Retina (tissue), 1 donor: ENCODE results near the gene RBPJL.
A peak's percentile ranks its signal among the peaks of the same experiment; 100 is the strongest.

Experiments used
- DNase-seq: peaks from one replicate; pipeline ENCODE4 v3.0.0-alpha.2; 2016

RBPJL gene

DNA sequence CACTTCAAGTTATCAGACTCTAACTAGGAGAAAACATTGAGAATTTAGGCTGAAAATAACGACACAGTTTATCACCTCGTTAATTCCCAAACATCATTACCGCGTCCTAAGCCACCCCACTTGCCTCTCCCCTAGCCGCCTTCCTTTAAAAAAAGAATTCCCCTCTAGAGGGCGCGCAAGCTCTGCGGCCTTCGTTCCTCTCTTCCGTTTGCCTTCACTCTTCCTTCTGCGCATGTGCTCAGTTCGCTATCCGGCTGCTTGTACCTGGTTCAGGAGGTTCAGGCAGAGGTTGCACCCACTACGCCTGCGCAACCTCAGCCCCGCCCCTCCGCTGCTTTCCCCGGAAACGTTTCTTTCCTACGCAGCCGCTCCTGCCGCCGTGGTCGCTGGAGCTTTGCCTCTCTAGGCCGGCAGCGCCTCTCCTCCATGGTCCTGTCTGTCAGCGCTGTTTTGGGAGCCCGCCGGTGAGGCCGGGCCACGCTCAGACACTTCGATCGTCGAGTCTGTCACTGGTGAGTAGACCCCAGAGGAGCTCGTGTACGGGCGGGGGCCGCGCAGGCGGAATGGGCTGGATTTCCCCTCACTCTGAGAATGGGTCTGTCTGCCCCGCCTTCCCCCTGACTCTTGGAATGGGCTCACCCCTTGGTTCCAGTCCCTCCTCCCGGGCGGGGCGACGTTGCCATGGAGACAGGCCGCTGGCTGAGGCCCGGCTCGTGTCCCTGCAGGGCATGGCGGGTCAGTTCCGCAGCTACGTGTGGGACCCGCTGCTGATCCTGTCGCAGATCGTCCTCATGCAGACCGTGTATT, 56.4 kb downstream of the RBPJL start, which contains the start of gene SYS1:
SYS1 (plus strand) TSS at position 353 of the 807 bp plus-strand sequence; CDS start at position 729, 376 bp downstream.
- DNase-seq = peak; percentile 99

DNA sequence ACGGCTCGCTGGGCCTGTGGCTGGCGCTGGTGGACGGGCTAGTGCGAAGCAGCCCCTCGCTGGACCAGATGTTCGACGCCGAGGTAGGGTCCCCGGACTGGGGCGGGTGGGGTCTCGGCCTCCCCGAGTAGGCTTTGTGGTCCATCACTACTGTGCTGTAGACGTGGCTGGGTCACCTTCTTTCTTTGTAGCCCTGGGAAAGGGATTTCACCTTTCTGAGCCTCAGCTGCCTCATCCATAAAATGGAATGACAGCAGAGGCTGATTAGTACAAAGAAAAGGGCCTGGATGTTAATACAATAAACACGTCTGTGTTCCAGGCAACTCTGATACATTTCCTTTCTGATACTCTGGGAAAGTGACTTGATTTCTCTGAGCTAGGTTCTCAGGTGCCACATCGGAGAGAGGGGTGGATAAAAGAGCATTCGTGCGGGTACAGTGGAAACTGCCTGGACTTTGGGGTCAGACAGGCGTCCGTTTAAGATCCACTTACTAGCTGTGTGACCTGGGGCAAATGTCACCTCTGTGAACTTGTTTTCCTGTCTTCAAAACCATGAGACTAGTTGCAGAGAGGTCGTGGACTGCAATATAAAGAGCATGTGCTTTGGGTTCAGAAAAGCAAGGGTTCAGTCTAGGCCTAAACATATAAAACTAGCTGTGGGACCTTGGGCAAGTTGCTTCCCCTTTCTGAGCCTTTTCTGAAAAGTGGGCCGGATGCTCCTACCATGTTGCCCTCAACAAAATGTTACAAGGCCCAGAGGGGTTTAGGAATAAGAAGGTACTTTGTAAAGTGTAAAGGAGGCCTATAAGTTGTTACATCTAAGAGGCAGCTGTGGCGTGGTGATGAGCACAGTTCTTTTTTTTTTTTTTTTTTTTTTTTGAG, 57.2 kb downstream of the RBPJL start:
- DNase-seq = no peak

DNA sequence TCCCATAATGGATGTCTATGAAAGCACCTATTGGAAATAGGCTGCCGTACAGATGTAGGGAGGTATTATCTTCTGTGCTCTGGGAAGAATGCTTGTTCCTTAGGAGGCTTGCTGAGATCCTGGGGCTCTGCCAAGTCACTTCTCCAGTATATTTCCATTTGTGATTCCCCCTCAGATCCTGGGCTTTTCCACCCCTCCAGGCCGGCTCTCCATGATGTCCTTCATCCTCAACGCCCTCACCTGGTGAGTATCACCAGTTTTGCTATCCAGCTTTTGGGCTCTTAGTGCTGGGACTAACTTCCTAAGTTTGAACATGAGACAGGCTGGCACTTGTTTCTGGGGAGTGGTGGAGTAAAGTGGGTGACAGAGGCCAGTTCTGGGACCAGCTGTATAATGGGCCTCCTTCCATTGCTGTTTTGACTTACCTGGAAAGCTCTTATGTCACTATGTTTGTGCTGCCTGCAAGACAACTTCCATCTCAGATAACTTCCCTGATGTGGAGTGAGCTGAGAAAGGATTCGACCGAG, 58.9 kb downstream of the RBPJL start:
- no peak for DNase-seq

DNA sequence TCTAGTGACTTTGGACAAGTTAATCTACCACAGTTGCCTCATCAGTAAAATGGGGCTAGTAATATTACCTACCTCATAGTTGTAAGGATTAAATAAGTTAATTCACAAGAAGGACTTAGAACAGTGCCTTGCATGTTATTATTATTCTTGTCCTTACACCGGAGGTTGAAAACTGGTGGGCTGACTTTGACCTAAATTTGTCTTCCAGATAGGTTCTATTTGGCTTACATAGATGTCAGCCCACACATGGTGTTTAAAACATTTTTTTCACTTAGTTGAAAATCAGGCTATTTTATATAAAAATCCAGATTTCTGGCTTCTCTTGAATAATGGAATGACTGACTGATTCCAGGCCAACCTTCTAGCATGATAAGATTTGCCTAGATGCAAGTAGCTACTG, 59.6 kb downstream of the RBPJL start:
- DNase-seq = no peak

DNA sequence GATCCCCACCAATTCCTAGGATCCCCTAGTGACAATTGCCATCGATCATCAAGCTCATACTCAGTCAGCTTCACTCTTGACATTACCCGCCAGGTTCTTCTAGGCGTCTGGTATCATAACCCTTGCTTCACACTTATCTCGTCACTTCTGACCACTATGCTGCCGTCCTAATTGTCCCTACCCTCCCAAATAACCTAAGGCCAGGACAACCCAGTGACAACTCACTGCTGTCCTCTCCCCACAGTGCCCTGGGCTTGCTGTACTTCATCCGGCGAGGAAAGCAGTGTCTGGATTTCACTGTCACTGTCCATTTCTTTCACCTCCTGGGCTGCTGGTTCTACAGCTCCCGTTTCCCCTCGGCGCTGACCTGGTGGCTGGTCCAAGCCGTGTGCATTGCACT, 60.0 kb downstream of the RBPJL start:
- no peak for DNase-seq

DNA sequence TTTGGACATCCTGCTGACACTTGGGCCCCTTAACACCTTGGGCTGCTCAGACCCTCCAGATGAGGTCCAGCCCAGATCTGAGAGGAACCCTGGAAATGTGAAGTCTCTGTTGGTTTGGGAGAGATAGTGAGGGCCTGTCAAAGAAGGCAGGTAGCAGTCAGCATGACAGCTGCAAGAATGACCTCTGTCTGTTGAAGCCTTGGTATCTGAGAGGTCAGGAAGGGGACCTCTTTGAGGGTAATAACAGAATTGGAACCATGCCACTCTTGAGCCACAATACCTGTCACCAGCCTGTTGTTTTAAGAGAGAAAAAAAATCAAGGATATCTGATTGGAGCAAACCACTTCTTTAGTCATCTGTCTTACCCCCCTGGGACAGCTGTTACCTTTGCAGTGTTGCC, 60.5 kb downstream of the RBPJL start:
- no peak for DNase-seq
